ENCODE measurements around the gene LAIR2. TPM values are rescaled to one million over a fixed set of nuclear protein-coding genes. Genes with fewer than 3 reads are reported as not detected.

The LAIR2 gene
- total and polyA plus RNA-seq, 2 of the 13 experiments (the other 11 are each of a cell fraction or from before 2014, with no cell fraction given), result 1.3 to 1.9 TPM

GRCh38 chr19:54463531-54464043 is 39.0 kb upstream of the LAIR2 start, which contains the start of gene LENG9 (continued):
- no peak; the same call in 1 of the 2 replicates for TF ChIP-seq GMEB2 (CRISPR knock-in tag; IDR thresholded peaks at IDR 0.05; ENCODE audit: low read depth)
- peak; percentile 70 for TF ChIP-seq RBFOX2 (IDR thresholded peaks at IDR 0.05; ENCODE audit: low read depth, low read length)
- no peak for TF ChIP-seq ZNF20 (CRISPR knock-in tag; IDR thresholded peaks at IDR 0.05)
- no peak for TF ChIP-seq PLRG1 (conservative IDR thresholded peaks at IDR 0.05)
- TF ChIP-seq ZBTB33 (CRISPR knock-in tag; IDR thresholded peaks at IDR 0.05), result no peak
- TF ChIP-seq TCF7L2 (IDR thresholded peaks at IDR 0.05; ENCODE audit: low read depth, low read length), result no peak
- TF ChIP-seq ZNF646 (CRISPR knock-in tag; IDR thresholded peaks at IDR 0.05), result no peak
- no peak for TF ChIP-seq SSRP1 (CRISPR knock-in tag; IDR thresholded peaks at IDR 0.05)
- no peak for TF ChIP-seq GATAD2A (CRISPR knock-in tag; IDR thresholded peaks at IDR 0.05)
- TF ChIP-seq ZFAT (CRISPR knock-in tag; conservative IDR thresholded peaks at IDR 0.05), result no peak
- no peak for TF ChIP-seq RELA (CRISPR knock-in tag; IDR thresholded peaks at IDR 0.05)
- TF ChIP-seq NFKBIZ (CRISPR knock-in tag; IDR thresholded peaks at IDR 0.05), result no peak
- TF ChIP-seq ZNF343 (CRISPR knock-in tag; IDR thresholded peaks at IDR 0.05), result no peak
- TF ChIP-seq GLI4 (CRISPR knock-in tag; IDR thresholded peaks at IDR 0.05; ENCODE audit: borderline replicate concordance), result no peak
- TF ChIP-seq FOXK1 (CRISPR knock-in tag; IDR thresholded peaks at IDR 0.05; ENCODE audit: borderline replicate concordance, low read depth), result no peak
- TF ChIP-seq PRDM15 (CRISPR knock-in tag; IDR thresholded peaks at IDR 0.05), result no peak
- TF ChIP-seq HDAC2 (CRISPR knock-in tag; IDR thresholded peaks at IDR 0.05), result peak; percentile 37; the same call in 1 of the 2 replicates
- TF ChIP-seq PHF5A (CRISPR knock-in tag; IDR thresholded peaks at IDR 0.05; ENCODE audit: low read depth, unreplicated experiment), result no peak
